Measurements from ENCODE around the gene BARX2.

DNA sequence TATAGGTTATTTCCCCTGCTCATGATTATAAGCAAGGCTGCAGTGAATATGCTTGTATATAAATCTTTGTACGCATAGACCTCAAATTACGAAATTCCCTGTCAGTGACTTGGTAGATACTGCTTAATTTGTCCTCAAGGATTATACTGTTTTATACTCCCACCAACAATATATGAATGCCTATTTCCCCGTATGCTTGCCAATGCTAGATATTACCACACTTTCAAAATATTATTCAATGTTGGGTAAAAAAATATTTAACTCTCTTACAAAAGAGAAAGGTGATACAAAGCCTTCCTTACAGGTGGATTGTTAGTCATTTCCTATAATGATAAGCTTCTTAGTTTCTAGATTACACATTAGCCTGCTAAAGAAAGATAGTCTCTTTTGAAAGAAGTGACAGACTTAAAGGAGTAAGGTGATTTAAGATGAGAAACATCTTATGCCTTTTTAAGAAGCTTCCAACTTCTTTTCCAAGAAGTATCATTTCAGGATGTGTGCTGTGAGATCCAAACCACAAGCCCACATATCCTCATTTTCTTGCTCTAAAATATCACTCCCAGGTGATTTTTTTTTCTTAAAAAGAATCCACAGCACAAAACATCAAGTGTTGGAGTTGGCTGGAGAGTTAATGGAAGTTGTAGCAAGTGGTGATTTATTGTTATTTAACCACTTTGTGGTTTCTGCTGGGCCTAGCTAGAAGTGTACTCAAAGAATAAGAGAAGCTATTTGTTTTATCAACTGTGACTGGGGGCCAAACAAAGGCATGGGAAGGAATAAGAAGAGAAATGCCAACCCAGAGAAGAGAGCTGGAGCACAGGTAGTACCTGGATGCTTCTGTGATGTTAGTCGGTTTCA lies 59.2 kb downstream of the BARX2 start:
- TF ChIP-seq, protein P1, sequence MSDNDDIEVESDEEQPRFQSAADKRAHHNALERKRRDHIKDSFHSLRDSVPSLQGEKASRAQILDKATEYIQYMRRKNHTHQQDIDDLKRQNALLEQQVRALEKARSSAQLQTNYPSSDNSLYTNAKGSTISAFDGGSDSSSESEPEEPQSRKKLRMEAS (IDR thresholded peaks at IDR 0.05): no peak
- TF ChIP-seq EP300 (IDR thresholded peaks at IDR 0.05; ENCODE audit: borderline replicate concordance) (no peak), TAF1 (IDR thresholded peaks at IDR 0.05; ENCODE audit: low read depth) (no peak), EGR1 (IDR thresholded peaks at IDR 0.05) (no peak), CEBPB (IDR thresholded peaks at IDR 0.05) (no peak), NFIC (IDR thresholded peaks at IDR 0.05) (no peak), FOXM1 (IDR thresholded peaks at IDR 0.05; ENCODE audit: borderline replicate concordance, low read depth) (no peak), RAD21 (IDR thresholded peaks at IDR 0.05; ENCODE audit: low read depth) (no peak), TEAD4 (IDR thresholded peaks at IDR 0.05) (no peak), YY1 (IDR thresholded peaks at IDR 0.05; ENCODE audit: low read depth) (no peak)

Data from Ishikawa (cell line).